ENCODE results near the gene CARD10.
"Not testable (repeated sequence)": the region's sequence is repeated elsewhere in the genome, so short reads cannot be mapped to it uniquely, and the experiment has no call there.

The CARD10 gene

DNA sequence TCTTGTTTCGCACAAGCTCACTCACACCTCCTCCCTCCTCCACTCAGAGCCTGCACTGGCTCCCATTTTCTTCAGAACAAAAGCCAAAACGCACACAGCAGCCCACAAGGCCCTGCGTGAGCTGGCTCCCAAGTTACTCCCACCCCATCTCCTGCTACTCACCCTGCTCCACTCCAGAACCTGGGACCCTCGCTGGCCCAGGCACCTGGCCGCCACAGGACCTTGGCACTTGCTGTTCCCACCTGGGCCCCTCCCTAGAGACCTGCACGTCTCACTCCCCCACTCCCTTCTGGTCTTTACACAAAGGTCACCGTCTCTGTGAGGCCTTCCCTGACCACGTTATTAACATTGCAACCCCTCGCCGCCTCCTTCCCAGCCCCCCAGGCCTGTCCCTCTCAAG is 32.1 kb downstream of the CARD10 start:
- DNase-seq (ENCODE audit: low spot score) = no peak

GRCh38 chr22:37486224-37486845 is 32.9 kb downstream of the CARD10 start, which contains the start of gene MFNG:
MFNG (minus strand) TSS chr22:37486384; CDS start chr22:37486177, 207 bp downstream.
- peak; percentile 69 for DNase-seq (ENCODE audit: low spot score)

- peak; percentile 9 for DNase-seq (ENCODE audit: low spot score)
Observed at GRCh38 chr22:37485395-37486223, 33.6 kb downstream of the CARD10 start.

DNA sequence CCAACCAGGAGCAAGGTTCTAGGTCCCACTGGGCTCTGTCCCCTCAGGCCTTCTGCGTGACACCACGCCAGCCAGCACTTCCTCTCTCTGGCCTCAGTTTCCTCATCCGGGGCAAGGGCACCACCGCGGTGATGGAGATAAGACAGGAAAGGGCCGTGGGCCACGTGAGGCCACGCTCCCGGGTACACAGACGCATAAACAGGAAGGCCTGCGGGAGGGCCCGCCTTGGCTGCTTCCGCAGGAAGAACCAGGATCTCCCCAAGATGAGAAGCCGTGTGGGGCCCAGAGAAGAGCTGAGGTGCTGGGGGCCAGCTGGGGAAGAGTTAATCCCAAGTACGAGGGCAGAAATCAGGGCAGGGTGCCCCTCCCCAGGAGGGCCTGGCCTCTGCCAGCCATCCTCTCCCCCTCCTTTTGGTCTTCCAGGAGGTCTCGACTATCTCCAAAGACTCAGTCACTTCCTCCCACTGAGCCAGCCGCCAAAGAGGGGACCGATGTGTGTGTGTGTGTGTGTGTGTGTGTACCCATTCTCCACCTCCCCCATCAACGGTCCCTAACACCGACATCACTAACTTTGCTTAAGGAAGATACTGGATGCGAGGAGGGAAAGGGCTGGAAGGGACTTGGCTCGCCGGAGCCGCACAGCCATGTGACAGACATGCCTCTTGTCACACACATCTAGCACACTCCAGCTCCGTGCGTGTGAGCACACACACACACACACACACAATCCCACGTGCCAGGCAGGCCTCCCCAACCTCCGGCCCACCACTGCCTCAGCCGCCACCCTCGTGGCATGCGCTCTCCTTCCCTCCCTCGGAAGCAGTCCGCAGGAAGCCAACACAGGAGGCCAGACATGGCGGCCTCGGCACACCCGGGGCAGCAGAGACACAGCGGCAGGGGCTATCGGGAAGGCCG is 34.5 kb downstream of the CARD10 start:
- peak; percentile 79 for DNase-seq (ENCODE audit: low spot score)

GRCh38 chr22:37483050-37483449 is 36.2 kb downstream of the CARD10 start:
- no peak for DNase-seq (ENCODE audit: low spot score)

GRCh38 chr22:37482244-37482643 is 37.0 kb downstream of the CARD10 start:
- DNase-seq (ENCODE audit: low spot score) = no peak

DNA sequence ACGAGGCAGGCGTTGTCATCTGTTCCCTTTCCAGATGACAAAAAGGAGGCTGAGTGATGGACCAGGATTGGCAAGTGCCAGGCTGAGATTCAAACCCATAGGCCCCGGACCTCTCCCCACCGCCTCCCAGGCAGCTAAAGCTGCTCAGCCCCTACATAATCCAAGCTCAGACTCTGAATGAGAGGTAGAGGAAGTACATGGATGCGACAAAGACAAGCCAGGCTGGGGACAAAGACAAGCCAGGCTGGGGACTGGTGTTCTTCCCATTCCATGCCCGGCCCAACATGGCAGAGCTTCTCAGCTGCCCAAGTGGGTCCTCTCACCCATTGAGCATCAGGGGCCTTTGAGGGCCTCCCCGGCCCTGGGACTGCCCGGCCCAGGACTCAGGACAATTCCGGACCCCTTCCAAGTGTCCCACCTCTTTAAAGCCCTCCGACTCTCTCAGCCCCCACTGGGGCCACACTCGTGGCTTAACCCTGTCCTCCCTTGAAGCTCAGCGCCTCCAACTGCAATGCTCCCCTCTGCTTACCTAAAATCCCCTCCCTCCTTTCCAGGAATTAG is 37.8 kb downstream of the CARD10 start:
- no peak for DNase-seq (ENCODE audit: low spot score)

DNA sequence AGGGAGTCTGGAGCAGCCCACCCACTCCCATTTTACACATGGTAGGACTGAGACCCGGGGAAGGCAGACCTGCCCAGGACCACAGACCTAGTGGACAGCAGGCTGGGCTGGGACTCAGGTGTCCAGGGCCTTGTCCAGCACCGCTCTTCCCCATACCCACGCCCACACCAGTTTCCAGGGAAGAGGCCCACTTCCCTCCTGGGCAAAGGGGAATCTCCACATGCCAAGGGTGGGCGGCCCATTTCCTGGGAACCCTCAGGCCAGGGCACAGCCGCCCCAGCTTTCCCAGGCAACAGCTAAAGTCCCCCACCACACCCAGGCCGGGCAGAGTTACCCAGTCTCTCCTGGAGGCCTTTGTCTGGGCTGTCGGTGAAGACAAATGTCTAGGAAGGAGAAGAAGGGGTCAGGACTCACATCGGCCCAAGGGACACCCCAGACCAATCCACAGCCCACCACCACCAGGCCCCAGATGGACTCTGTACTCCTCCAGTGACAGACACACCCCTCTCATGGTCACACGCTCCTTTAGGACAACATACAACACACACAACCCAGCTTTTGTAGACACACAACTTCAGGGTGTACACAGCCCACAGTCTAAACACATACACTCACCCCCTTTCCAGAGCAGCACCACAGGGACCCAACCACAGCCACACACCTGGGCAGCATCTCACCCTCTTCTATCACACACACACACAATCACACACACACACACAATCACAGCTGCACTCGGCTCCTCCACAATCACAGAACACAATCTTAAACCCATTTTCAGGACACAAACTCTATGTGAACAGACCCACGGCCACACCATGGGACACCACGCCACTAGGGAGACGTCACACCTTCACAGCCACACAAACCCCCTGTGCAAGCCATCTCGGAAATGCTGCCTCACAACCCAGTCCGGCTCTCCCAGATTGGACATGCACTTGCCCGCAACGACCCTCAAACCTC is 38.5 kb downstream of the CARD10 start:
- no peak for DNase-seq (ENCODE audit: low spot score)

GRCh38 chr22:37479196-37479595 is 40.0 kb downstream of the CARD10 start:
- DNase-seq (ENCODE audit: low spot score) = no peak

- DNase-seq (ENCODE audit: low spot score) = no peak
Observed at GRCh38 chr22:37476389-37477329, 42.6 kb downstream of the CARD10 start.

GRCh38 chr22:37474447-37475090 is 44.6 kb downstream of the CARD10 start:
- no peak for DNase-seq (ENCODE audit: low spot score)

DNA sequence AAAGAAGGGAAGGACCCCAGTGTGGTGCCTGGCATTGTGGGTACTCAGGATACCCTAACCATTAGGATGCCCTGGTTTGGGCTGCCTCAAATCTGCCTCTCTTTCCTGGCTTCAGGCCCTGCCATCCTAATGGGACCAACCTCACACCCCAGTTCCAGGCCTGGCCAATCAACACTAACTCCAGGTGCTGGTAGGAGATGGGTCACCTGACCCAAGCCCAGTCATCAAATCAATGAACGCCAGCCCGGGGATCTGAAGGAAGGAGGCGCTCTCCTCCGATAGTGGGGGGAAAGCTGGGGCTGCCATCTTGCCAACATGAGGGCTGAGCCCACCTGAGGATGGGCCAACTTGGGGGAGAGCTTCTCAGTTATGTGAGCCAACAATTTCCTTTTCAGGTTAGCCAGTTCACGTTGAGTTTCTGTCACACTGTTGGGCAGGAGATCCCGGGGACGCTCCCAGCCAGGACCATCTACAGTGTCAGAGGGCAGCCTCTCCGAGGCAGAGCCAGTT is 45.7 kb downstream of the CARD10 start:
- DNase-seq (ENCODE audit: low spot score) = no peak

GRCh38 chr22:37472418-37473006 is 46.7 kb downstream of the CARD10 start:
- DNase-seq (ENCODE audit: low spot score) = peak; percentile 53

DNA sequence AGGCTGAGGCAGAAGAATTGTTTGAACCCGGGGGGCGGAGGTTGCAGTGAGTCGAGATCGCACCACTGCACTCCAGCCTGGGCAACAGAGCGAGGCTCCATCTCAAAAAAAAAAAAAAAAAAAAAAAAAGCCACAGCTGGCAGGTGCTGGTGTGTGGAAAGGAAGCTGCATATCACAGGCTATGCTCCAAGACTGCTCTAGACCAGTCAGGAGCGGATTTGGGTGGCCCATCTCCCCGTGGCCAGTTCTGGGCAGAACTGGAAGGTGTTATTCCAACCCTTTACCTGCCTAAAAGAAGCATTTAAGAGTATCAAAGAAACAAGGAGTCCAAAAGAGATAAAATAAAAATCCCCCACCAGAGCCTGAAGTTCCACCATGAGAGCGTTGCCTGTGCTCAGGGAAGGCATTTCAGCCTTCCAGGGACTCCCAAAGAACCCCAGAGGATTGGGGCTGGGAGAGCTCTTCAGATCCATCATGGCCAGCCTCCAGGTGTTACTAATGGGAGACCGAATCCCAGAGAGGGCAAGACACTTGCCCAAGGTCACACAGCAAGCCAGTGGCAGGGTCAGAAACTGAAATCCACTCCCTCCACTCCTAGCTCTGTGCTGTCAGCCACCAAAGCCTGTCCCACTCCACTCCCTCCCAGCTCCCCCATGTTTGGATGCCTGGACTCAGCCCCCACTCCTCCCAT is 47.3 kb downstream of the CARD10 start:
- DNase-seq (ENCODE audit: low spot score) = no peak

- DNase-seq (ENCODE audit: low spot score) = no peak
Observed at GRCh38 chr22:37470087-37470445, 49.1 kb downstream of the CARD10 start.

- no peak for DNase-seq (ENCODE audit: low spot score)
Observed at GRCh38 chr22:37469416-37470086, 49.7 kb downstream of the CARD10 start.

GRCh38 chr22:37468201-37468695 is 51.0 kb downstream of the CARD10 start:
- not testable (repeated sequence) for DNase-seq (ENCODE audit: low spot score)

Measured in CD4-positive, alpha-beta T cell treated with Interleukin-15 for 4 hours (primary cell).